HCT116 (cell line): ENCODE results near the gene FGD5. TPM values are rescaled to one million over a fixed set of nuclear protein-coding genes. Genes with fewer than 3 reads are reported as not detected.

Source experiments
- ATAC-seq: fragments of 200-7000 bp; cut with Tn5 transposase; 2 replicates; pipeline ENCODE4 v1.9.1; 2020; ENCODE audit warnings: mild to moderate bottlenecking, moderate library complexity
- BruUV-seq: library from RNA; stranded (reverse); fragments of 400-500 nt; replicated peaks from 2 replicates; lab custom pipeline; 2021; lab: Mats Ljungman, UMichigan
- CTCF ChIA-PET: fragments of 300-600 bp; sonication (Branson Sonifier 250); formaldehyde crosslinking; loops from one replicate; lab custom pipeline; 2021; ENCODE audit warnings: antibody characterized with exemption; lab: Charles Lee
- POLR2A ChIA-PET: fragments of 300-600, 350-600 bp; sonication (Branson Sonifier 250); formaldehyde crosslinking; loops from one replicate; lab custom pipeline; 2021; ENCODE audit warnings: antibody characterized with exemption; lab: Charles Lee
- RAD21 ChIA-PET, 2 experiments: fragments of 300-600 bp; sonication (Branson Sonifier 250); formaldehyde crosslinking; loops; one replicate each; lab custom pipeline; 2023; ENCODE audit warnings: low total read pairs in 2 of 2; ENCODE audit not compliant: uncharacterized antibody in 2 of 2, unreplicated experiment in 2 of 2, low non-redundant PET in 1 of 2; lab: Charles Lee
- DNase-seq: peaks from one replicate; pipeline ENCODE4 v3.0.0-alpha.2; 2010; ENCODE audit warnings: low read depth, low spot score
- H2AFZ ChIP-seq: fragments of 200-600 bp; shearing (Covaris generic), sonication (generic); 2 replicates; pipeline ENCODE4 v1.6.1; 2017; ENCODE audit warnings: low read depth, mixed run types, mixed read lengths, antibody characterized with exemption, low read length; ENCODE audit not compliant: poor library complexity, severe bottlenecking
- H3K27ac ChIP-seq: 2 replicates; pipeline ENCODE4 v1.5.1; 2012; ENCODE audit warnings: low read depth, low read length
- H3K27me3 ChIP-seq: fragments of 200-600 bp; sonication (generic); 2 replicates; pipeline ENCODE4 v1.6.1; 2016; ENCODE audit warnings: mixed run types, low read length, mixed read lengths; ENCODE audit not compliant: insufficient read depth
- H3K36me3 ChIP-seq, 2 experiments: fragments of 200-500 bp in 1 of 2; fragments of 200-600 bp in 1 of 2; sonication (Bioruptor generic) in 1 of 2; sonication (generic) in 1 of 2; 2 replicates each; pipeline versions ENCODE4 v1.5.1 to v1.6.1; 2014 to 2016; ENCODE audit warnings: low read length in 2 of 2, inconsistent platforms in 1 of 2, mixed read lengths in 1 of 2, mixed run types in 1 of 2; ENCODE audit not compliant: insufficient read depth in 2 of 2, control insufficient read depth in 1 of 2
- H3K4me1 ChIP-seq, 2 experiments: fragments of 200-600 bp in 1 of 2; sonication (generic) in 1 of 2; 2 replicates each; pipeline versions ENCODE4 v1.5.1 to v1.6.1; 2012 to 2017; ENCODE audit warnings: low read length in 2 of 2, inconsistent platforms in 1 of 2, mild to moderate bottlenecking in 1 of 2, mixed read lengths in 1 of 2, mixed run types in 1 of 2, moderate library complexity in 1 of 2; ENCODE audit not compliant: insufficient read depth in 2 of 2, control insufficient read depth in 1 of 2
- H3K4me2 ChIP-seq: fragments of 200-600 bp; sonication (generic); 2 replicates; pipeline ENCODE4 v1.6.1; 2017; ENCODE audit warnings: mixed run types, low read length, mixed read lengths
- H3K4me3 ChIP-seq, 2 experiments: fragments of 200-600 bp in 1 of 2; sonication (generic) in 1 of 2; replicated peaks in 1 of 2; 2 replicates each; pipeline ENCODE4 v1.5.1; 2011 to 2016; ENCODE audit warnings: low read length in 2 of 2, control low read depth in 1 of 2, low read depth in 1 of 2, mild to moderate bottlenecking in 1 of 2, mixed read lengths in 1 of 2, mixed run types in 1 of 2
- H3K79me2 ChIP-seq: fragments of 200-600 bp; sonication (generic); 2 replicates; pipeline ENCODE4 v1.6.1; 2017; ENCODE audit warnings: mild to moderate bottlenecking, mixed run types, low read length, moderate library complexity, mixed read lengths; ENCODE audit not compliant: insufficient read depth
- H3K9ac ChIP-seq: fragments of 200-600 bp; sonication (generic); 2 replicates; pipeline ENCODE4 v1.6.1; 2016; ENCODE audit warnings: low read length, mixed read lengths
- H3K9me2 ChIP-seq: fragments of 200-600 bp; sonication (generic), shearing (Covaris generic); 2 replicates; pipeline ENCODE4 v1.6.1; 2017; ENCODE audit warnings: mixed run types, mild to moderate bottlenecking, moderate library complexity; ENCODE audit not compliant: insufficient read depth
- H3K9me3 ChIP-seq, 2 experiments: fragments of 200-500 bp in 1 of 2; fragments of 200-600 bp in 1 of 2; sonication (Bioruptor generic) in 1 of 2; sonication (generic) in 1 of 2; 2 replicates each; pipeline ENCODE4 v1.6.1; 2014 to 2017; ENCODE audit warnings: low read length in 2 of 2, mixed read lengths in 2 of 2, inconsistent platforms in 1 of 2, low read depth in 1 of 2, mild to moderate bottlenecking in 1 of 2, mixed run types in 1 of 2, moderate library complexity in 1 of 2; ENCODE audit not compliant: control insufficient read depth in 1 of 2, insufficient read depth in 1 of 2
- H4K20me1 ChIP-seq: fragments of 200-600 bp; sonication (generic), shearing (Covaris generic); 2 replicates; pipeline ENCODE4 v1.6.1; 2017; ENCODE audit warnings: mixed run types, mild to moderate bottlenecking, moderate library complexity; ENCODE audit not compliant: insufficient read depth
- ATF3 ChIP-seq: IDR thresholded peaks from 2 replicates; pipeline ENCODE4 v1.6.1; 2012
- CBX3 ChIP-seq: IDR thresholded peaks from 2 replicates; pipeline ENCODE4 v1.6.1; 2012; ENCODE audit warnings: low read depth
- EGR1 ChIP-seq: IDR thresholded peaks from 2 replicates; pipeline ENCODE4 v1.6.1; 2012; ENCODE audit warnings: low read depth
- JUND ChIP-seq: IDR thresholded peaks from 2 replicates; pipeline ENCODE4 v1.6.1; 2012
- MAX ChIP-seq: IDR thresholded peaks from 2 replicates; pipeline ENCODE4 v1.6.1; 2012
- REST ChIP-seq: IDR thresholded peaks from 2 replicates; pipeline ENCODE4 v1.6.1; 2012; ENCODE audit warnings: low read depth
- SIN3A ChIP-seq: IDR thresholded peaks from 2 replicates; pipeline ENCODE4 v1.6.1; 2012; ENCODE audit warnings: low read depth
- SP1 ChIP-seq: IDR thresholded peaks from 2 replicates; pipeline ENCODE4 v1.6.1; 2012; ENCODE audit warnings: low read depth
- TCF7L2 ChIP-seq: IDR thresholded peaks from 2 replicates; pipeline ENCODE4 v1.7.0; 2011; ENCODE audit warnings: borderline replicate concordance, inconsistent platforms; ENCODE audit not compliant: insufficient read depth, insufficient read length; ENCODE audit errors: extremely low read depth
- ZBTB33 ChIP-seq: IDR thresholded peaks from 2 replicates; pipeline ENCODE4 v1.6.1; 2011; ENCODE audit warnings: mild to moderate bottlenecking, low read length, moderate library complexity; ENCODE audit not compliant: insufficient replicate concordance; ENCODE audit errors: extremely low read depth
- intact Hi-C: fragments of 100-400 bp; cut with micrococcal nuclease; formaldehyde crosslinking; loops from 2 replicates; pipeline ENCODE4 v1.10.0; 2022
- total RNA-seq: library from RNA; stranded (reverse); gene quantifications from one replicate; pipeline ENCODE4 v1.2.1, GENCODE V29; 2021; ENCODE audit not compliant: unreplicated experiment

FGD5 gene
- total RNA-seq, 1 experiment from 2014 or later = 0.22 TPM

- no peak for DNase-seq
- H3K27me3 ChIP-seq = no peaks in the 10 kb centered on the region
- peaks cover 3 to 13% of the 10 kb centered on the region in 2 experiments; a peak in 1 of 4 replicates for H3K9me3 ChIP-seq
- H2AFZ ChIP-seq = no peak overlapping the region
- TF ChIP-seq CBX3 = peak; percentile 91
- TF ChIP-seq SP1 = no peak
- no peak for TF ChIP-seq SIN3A
- TF ChIP-seq ZBTB33 = no peak
- RAD21 ChIA-PET = no interaction called here
- intact Hi-C loops = no loop called here
- no peaks in the 10 kb centered on the region for H3K36me3 ChIP-seq
- H4K20me1 ChIP-seq = no peaks in the 10 kb centered on the region
- BruUV-seq = no TSS peak
- POLR2A ChIA-PET = no interaction called here
- H3K4me3 ChIP-seq = no peak overlapping the region
- H3K79me2 ChIP-seq = no peaks in the 10 kb centered on the region
- H3K9me2 ChIP-seq = no peaks in the 10 kb centered on the region
- no peak overlapping the region for H3K4me2 ChIP-seq
- H3K4me1 ChIP-seq = no peaks in the 10 kb centered on the region
- no peak for ATAC-seq
- no peak overlapping the region for H3K27ac ChIP-seq
- CTCF ChIA-PET = no interaction called here
- no peak overlapping the region for H3K9ac ChIP-seq
Measured at GRCh38 chr3:14905055-14905657, 86.4 kb downstream of the FGD5 start.

- POLR2A ChIA-PET = no interaction called here
- H3K27ac ChIP-seq = no peak overlapping the region
- H3K9ac ChIP-seq = no peak overlapping the region
- RAD21 ChIA-PET = no interaction called here
- intact Hi-C loops = no loop called here
- no peak overlapping the region for H3K4me3 ChIP-seq
- ATAC-seq = no peak
- H3K4me2 ChIP-seq = no peak overlapping the region
- H3K9me2 ChIP-seq = no peaks in the 10 kb centered on the region
- H4K20me1 ChIP-seq = no peaks in the 10 kb centered on the region
- H3K9me3 ChIP-seq = peaks cover 3 to 13% of the 10 kb centered on the region in 2 experiments; a peak in 1 of 4 replicates
- H3K36me3 ChIP-seq = no peaks in the 10 kb centered on the region
- BruUV-seq = no TSS peak
- H2AFZ ChIP-seq = no peak overlapping the region
- no peaks in the 10 kb centered on the region for H3K27me3 ChIP-seq
- H3K79me2 ChIP-seq = no peaks in the 10 kb centered on the region
- no peaks in the 10 kb centered on the region for H3K4me1 ChIP-seq
- CTCF ChIA-PET = no interaction called here
- no peak for DNase-seq
- TF ChIP-seq JUND (no peak), REST (no peak), SIN3A (no peak), TCF7L2 (no peak), ATF3 (no peak), ZBTB33 (no peak), EGR1 (no peak), MAX (no peak)
Measured at GRCh38 chr3:14906355-14906971, 87.7 kb downstream of the FGD5 start.
